GM21529 (cell line): Measurements from ENCODE around the gene NLRC5.

Experiments used
- ATAC-seq: cut with Tn5 transposase; IDR thresholded peaks from one replicate; pipeline ENCODE4 v1.9.1; 2021; ENCODE audit not compliant: unreplicated experiment

The NLRC5 gene

GRCh38 chr16:56988948-56989945, at the start of gene NLRC5:
Gene NLRC5 (plus strand): TSS chr16:56989557. CDS start chr16:57020713, 31,156 bp downstream.
- ATAC-seq = peak; percentile 69

- ATAC-seq = no peak
These were observed 49.6 kb upstream of the NLRC5 start for GRCh38 chr16:56939801-56940200.

GRCh38 chr16:56941092-56941491, 48.3 kb upstream of the NLRC5 start:
- no peak for ATAC-seq

GRCh38 chr16:56941856-56942331, 47.5 kb upstream of the NLRC5 start:
- ATAC-seq = no peak

GRCh38 chr16:56943761-56944375, 45.5 kb upstream of the NLRC5 start:
- no peak for ATAC-seq

GRCh38 chr16:56944954-56945839, 44.2 kb upstream of the NLRC5 start:
- peak; percentile 40 for ATAC-seq

- no peak for ATAC-seq
These were observed 43.4 kb upstream of the NLRC5 start for GRCh38 chr16:56945847-56946527.

- ATAC-seq = no peak
These were observed 42.4 kb upstream of the NLRC5 start for GRCh38 chr16:56946767-56947603.

- no peak for ATAC-seq
These were observed 41.8 kb upstream of the NLRC5 start for GRCh38 chr16:56947604-56947995.

GRCh38 chr16:56948234-56948633, 41.1 kb upstream of the NLRC5 start:
- ATAC-seq = no peak

GRCh38 chr16:56950051-56950450, 39.3 kb upstream of the NLRC5 start:
- no peak for ATAC-seq

- no peak for ATAC-seq
These were observed 38.9 kb upstream of the NLRC5 start for GRCh38 chr16:56950455-56950854.

GRCh38 chr16:56950881-56951771, 38.2 kb upstream of the NLRC5 start:
- ATAC-seq = peak; percentile 58

GRCh38 chr16:56953006-56953405, 36.4 kb upstream of the NLRC5 start:
- ATAC-seq = no peak

GRCh38 chr16:56956076-56956475, 33.3 kb upstream of the NLRC5 start:
- ATAC-seq = no peak

GRCh38 chr16:56956756-56957155, 32.6 kb upstream of the NLRC5 start:
- ATAC-seq = no peak

- no peak for ATAC-seq
These were observed 28.6 kb upstream of the NLRC5 start for GRCh38 chr16:56960681-56961281.

GRCh38 chr16:56961386-56961785, 28.0 kb upstream of the NLRC5 start:
- no peak for ATAC-seq
